ENCODE results near the gene PDE6H. TPM values are rescaled to one million over a fixed set of nuclear protein-coding genes. Genes with fewer than 3 reads are reported as not detected.
A peak's percentile ranks its signal among the peaks of the same experiment; 100 is the strongest.

The PDE6H gene
- total and polyA plus RNA-seq, 10 of the 15 experiments (the other 5 are each of a cell fraction or from before 2014, with no cell fraction given), result 0.16 TPM; not detected in 9

GRCh38 chr12:14989790-14990189 lies 16.9 kb downstream of the PDE6H start (continued):
- TF ChIP-seq CTCF (IDR thresholded peaks at IDR 0.05 in 2 of 3, conservative IDR thresholded peaks at IDR 0.05 in 1 of 3; ENCODE audit: control insufficient read depth in 2 of 3, extremely low read depth in 1 of 3, insufficient read depth in 1 of 3, low read depth in 3 of 3, low read length in 3 of 3) (no peak), SMAD5 (IDR thresholded peaks at IDR 0.05; ENCODE audit: low read depth) (no peak), MTA2 (IDR thresholded peaks at IDR 0.05; ENCODE audit: low read depth) (peak; percentile 55), SREBF1 (IDR thresholded peaks at IDR 0.05; ENCODE audit: low read length) (peak; percentile 50), MTA3 (IDR thresholded peaks at IDR 0.05; ENCODE audit: borderline replicate concordance, low read length) (no peak), RELB (IDR thresholded peaks at IDR 0.05; ENCODE audit: low read depth) (peak; percentile 57; the same call in 1 of the 2 replicates), EP300 (IDR thresholded peaks at IDR 0.05; ENCODE audit: borderline replicate concordance in 1 of 2, control insufficient read depth in 1 of 2, low read depth in 2 of 2, low read length in 2 of 2) (0 out of 4 replicates have a peak, but pooled peaks of 1 of the 2 experiments have one; percentile 14), LARP7 (IDR thresholded peaks at IDR 0.05) (no peak), SKIL (IDR thresholded peaks at IDR 0.05; ENCODE audit: low read depth, poor library complexity, severe bottlenecking) (no peak), IKZF2 (IDR thresholded peaks at IDR 0.05) (peak; percentile 78 to 79), FOXK2 (IDR thresholded peaks at IDR 0.05) (no peak), KAT2A (conservative IDR thresholded peaks at IDR 0.05; ENCODE audit: control insufficient read depth, low read depth, low read length) (no peak), FOXM1 (IDR thresholded peaks at IDR 0.05; ENCODE audit: low read depth, low read length) (peak; percentile 50; the same call in 1 of the 2 replicates), ELK1 (IDR thresholded peaks at IDR 0.05; ENCODE audit: low read depth, low read length) (no peak), NFXL1 (IDR thresholded peaks at IDR 0.05; ENCODE audit: borderline replicate concordance) (no peak), POLR2A (IDR thresholded peaks at IDR 0.05; ENCODE audit: low read depth, low read length) (no peak), ATF2 (IDR thresholded peaks at IDR 0.05; ENCODE audit: low read length) (peak; percentile 76), RUNX3 (IDR thresholded peaks at IDR 0.05; ENCODE audit: low read length) (peak; percentile 71), YY1 (IDR thresholded peaks at IDR 0.05; ENCODE audit: low read depth, low read length) (no peak), EED (IDR thresholded peaks at IDR 0.05; ENCODE audit: low read depth) (peak; percentile 34; the same call in 1 of the 2 replicates), POLR2AphosphoS2 (IDR thresholded peaks at IDR 0.05; ENCODE audit: low read depth, low read length) (no peak), ESRRA (IDR thresholded peaks at IDR 0.05; ENCODE audit: low read length) (no peak)
